LNCaP clone FGC (cell line): ENCODE data around the gene BBIP1.

Experiments
- DNase-seq: peaks from one replicate; pipeline ENCODE4 v3.0.0-alpha.2; 2011; ENCODE audit warnings: low read depth
- H3K4me3 ChIP-seq: 2 replicates; pipeline ENCODE4 v1.5.1; 2011; ENCODE audit warnings: mild to moderate bottlenecking, low read depth, low read length, control low read depth
- TF ChIP-seq, protein P1 (sequence below): IDR thresholded peaks from 2 replicates; pipeline ENCODE4 v1.5.1; 2012; ENCODE audit warnings: mild to moderate bottlenecking; ENCODE audit not compliant: control insufficient read depth, insufficient read depth; ENCODE audit errors: extremely low read depth

The BBIP1 gene

DNA sequence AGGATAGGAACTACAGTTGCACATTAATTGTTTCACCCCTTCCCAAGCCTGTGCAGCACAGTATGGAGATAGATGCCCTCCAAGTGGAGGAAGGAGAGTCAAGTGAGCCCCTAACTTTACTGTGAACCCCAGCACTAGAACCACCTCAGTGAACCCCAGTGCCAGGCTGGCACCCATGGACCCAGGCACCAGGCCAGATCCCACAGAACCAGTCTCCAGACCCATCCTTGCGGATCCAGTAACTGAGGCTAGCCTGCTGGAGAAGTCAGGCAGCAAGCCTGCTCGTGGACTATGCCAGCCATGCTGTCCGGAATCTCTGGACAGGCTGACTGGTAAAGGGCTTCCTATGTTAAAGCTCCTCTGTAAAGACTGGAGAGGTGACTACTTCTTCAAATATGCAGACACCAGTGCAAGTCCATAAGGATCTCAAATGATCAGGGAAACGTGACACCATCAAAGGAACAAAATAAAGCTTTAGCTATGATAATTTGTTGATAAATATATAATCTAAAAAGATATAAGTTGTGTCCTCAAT is 28.1 kb upstream of the BBIP1 start:
- no peak overlapping the region for H3K4me3 ChIP-seq
- TF ChIP-seq, protein P1, sequence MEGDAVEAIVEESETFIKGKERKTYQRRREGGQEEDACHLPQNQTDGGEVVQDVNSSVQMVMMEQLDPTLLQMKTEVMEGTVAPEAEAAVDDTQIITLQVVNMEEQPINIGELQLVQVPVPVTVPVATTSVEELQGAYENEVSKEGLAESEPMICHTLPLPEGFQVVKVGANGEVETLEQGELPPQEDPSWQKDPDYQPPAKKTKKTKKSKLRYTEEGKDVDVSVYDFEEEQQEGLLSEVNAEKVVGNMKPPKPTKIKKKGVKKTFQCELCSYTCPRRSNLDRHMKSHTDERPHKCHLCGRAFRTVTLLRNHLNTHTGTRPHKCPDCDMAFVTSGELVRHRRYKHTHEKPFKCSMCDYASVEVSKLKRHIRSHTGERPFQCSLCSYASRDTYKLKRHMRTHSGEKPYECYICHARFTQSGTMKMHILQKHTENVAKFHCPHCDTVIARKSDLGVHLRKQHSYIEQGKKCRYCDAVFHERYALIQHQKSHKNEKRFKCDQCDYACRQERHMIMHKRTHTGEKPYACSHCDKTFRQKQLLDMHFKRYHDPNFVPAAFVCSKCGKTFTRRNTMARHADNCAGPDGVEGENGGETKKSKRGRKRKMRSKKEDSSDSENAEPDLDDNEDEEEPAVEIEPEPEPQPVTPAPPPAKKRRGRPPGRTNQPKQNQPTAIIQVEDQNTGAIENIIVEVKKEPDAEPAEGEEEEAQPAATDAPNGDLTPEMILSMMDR = no peak
- no peak for DNase-seq

DNA sequence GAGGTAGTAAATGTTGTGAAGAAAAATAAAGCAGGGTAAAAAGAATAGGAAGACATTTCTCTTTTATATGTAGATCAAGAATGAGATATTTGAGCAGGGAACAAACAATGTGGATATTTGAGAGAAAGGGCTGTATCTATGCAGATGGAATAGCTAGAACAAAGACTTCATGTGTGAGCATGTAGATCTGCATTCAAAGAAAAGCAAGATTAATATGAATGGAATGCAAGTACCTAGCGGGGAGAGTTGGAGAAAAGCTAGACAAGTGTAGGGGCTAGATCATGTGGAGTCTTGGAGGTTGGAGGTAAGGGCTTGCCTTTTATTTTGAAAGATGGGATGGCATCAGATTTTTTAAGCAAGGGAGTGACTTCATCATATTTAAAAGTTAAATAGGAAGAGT is 27.5 kb upstream of the BBIP1 start:
- H3K4me3 ChIP-seq = no peak overlapping the region
- DNase-seq = no peak
- TF ChIP-seq, protein P1 = no peak

DNA sequence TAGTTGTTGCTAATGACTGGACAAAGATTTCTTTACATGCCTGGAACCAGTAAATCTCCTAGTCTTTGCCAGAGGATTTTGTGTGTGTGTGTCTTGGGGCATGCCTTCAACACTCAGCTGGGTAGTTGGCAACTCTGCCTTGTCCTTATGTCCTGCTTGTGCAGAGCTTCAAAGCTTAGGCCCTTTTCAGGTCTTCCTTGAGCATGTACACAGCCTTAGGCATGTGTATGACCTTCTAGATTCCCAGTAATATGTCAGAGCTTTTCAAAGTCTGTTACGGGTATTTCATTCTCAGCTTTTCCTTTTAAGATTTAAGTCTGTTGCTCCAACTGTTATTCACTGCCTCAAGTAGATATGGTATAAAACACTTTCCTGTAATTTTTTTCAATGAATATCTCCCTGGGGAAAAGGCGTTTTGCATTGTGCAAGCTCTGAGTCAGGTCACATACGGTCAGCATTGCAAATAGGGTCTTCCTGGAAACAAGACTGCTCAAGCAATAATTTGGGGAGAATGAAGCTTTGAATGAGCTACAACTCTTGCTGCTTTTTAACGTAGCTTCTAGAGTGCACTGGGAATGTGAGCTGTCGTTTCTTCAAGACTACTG is 25.9 kb upstream of the BBIP1 start:
- no peak overlapping the region for H3K4me3 ChIP-seq
- TF ChIP-seq, protein P1 = no peak
- DNase-seq = no peak

DNA sequence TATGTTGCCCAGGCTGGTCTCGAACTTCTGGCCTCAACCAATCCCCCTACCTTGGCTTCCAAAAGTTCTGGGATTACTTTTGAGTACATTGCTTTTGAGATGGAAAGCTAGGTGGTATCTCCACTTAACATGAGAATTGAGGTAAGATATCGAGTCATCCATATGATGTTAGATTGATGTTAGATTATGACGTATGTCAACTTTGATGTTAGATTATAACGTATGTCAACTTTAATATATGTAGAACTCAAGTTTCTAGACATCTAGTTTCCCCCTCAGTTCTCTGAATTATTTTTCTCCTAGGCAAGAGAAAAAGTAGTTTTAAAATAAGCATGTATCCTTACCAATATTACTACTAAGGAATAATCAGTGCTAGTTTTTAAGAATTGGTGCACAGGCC is 20.4 kb upstream of the BBIP1 start:
- no peak overlapping the region for H3K4me3 ChIP-seq
- TF ChIP-seq, protein P1 = no peak
- DNase-seq = no peak

DNA sequence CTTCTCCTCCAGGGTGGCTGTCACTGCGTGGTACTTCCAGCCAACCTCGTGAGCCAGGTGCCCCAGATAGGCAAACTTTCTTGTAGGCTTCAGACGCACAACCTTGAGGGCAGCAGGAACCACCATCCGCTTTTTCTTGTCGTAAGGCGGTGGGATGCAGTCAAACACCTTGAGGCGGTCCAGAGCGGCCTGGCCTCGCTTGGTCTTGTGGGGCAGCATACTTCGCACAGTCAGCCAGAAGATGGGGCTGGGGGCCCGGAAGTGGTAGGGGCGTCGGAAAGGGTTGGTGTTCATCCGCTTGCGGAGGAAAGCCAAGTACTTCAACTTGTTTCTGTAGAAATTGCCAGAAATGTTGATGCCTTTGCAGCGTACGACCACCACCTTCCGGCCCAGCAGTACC is 17.8 kb upstream of the BBIP1 start:
- no peak overlapping the region for H3K4me3 ChIP-seq
- TF ChIP-seq, protein P1 = no peak
- DNase-seq = no peak

DNA sequence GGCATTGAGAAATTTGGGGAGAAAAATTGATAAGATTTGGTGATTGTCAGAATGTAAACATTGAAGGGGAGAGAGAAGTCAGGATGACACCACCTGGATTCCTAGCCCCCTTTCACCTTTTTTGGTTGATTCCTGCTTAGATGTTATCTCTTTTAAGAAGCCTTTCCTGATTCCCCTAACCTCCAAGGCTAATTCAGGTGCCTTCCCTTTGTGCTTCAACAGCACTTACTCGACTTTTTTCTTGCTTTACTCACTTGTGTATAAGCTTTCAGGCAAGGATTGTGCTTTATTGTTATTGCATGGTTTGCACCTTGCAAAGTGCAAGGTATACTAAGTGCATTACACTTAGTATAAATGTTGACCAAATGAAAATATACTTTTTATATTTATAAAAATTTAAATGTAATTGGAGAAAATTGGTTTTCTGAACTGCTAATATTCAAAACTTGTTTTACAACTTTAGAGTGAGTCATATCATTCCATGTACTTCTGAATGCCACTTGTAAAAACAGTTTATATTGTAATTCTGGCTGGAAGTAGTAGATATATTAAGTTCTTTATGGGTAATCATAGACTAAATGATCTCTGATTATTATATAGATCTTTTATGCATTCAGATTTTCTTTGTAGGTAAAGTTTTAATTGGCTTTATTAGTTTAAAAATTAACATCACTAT is 13.7 kb upstream of the BBIP1 start:
- TF ChIP-seq, protein P1 = no peak
- DNase-seq = no peak
- H3K4me3 ChIP-seq = no peak overlapping the region

DNA sequence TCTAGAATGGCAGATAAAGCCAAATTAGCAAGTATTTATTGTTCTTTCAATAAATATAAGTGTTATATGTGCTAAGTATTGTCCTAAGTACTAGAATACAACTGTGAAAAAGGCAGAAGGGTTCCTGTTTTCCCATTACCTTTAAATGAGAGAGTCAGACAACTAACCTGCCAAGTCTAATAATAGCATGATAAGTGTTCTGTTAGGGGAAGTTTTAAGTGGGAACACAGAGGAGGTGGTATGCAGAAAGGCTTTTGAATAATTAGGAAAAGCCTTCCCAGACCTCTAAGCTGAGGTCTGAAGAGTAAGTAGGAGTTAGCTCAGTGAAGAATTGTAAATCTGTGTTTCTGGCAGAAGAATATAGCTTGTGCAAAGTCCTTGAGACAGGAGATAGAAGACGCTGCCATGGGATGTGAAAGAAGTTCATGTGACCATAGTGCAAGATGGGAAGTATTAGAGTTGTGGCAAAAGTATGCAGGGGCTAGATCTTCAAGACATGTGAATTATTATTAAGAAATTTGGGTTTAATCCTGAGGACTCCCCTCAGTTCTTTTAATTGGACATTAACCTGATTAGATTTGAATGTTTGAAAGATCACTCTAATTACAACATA is 12.9 kb upstream of the BBIP1 start:
- TF ChIP-seq, protein P1 = no peak
- DNase-seq = no peak
- H3K4me3 ChIP-seq = no peak overlapping the region
